ENCODE measurements around the gene TK2. TPM values are rescaled to one million over a fixed set of nuclear protein-coding genes. Genes with fewer than 3 reads are reported as not detected.
A peak's percentile ranks its signal among the peaks of the same experiment; 100 is the strongest.
"Not testable (repeated sequence)": the region's sequence is repeated elsewhere in the genome, so short reads cannot be mapped to it uniquely, and the experiment has no call there.

Gene TK2
- polyA plus RNA-seq, 3 donors = 32.3 to 37.6 (median 35.8) TPM

DNA sequence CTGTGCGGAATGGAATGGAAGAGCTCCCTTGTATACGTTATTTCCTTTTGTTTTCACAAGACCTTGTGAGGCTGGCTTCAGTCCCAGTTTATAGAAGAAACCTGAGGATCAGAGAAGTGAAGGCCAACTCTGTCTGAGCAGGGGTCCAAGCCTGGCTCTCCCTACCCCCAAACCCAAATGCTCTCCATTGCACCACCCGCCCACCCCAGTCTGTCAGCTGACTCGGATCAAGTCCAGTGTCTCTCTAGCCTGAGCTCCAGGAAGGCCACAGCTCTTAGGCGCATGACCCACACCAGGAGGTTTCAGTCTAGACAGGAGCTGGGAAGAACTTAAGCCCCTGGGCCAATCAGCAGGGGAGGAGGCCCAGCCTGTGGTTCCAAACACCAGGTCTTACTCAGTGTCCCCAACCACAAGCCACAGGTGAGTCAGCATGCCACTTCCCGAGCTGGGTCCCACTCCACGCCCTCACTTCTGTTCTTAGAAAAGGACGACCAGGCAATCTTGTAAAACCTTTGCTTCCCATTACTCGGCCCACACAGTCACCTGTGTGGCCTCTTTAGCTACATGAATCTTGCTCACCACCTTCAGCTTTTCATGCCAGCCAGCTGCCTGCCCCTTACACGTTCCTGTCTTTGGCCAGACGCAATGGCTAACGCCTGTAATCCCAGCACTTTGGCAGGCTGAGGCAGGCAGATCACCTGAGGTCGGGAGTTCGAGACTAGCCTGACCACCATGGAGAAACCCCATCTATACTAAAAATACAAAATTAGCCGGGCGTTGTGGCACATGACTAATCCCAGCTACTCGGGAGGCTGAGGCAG is 27.8 kb downstream of the TK2 start:
- no peak for DNase-seq (ENCODE audit: low read depth in 3 of 3, low spot score in 2 of 3)

DNA sequence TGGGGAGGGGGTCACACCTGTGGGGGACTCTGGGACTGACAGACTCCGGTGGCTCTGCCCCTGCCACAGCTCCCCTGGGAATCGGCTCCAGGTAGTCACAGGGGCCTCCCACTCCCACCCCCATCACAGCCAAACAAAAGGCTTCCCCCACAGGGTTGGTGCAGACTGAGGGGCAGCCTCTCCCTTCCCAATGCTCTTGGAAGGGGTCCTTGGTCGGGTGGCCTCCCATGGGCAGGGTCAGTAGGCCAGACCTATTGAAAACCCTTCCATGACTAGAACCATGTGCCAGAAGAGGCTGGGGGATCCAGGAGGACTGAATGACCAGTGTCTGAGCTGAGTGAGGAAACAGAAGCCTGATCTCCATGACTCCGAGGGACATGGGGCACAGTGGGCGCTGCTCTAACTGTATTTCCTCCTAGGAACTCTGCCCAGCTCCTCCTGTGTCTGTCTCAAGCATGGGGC is 28.6 kb downstream of the TK2 start:
- no peak for DNase-seq (ENCODE audit: low read depth in 3 of 3, low spot score in 2 of 3)

DNA sequence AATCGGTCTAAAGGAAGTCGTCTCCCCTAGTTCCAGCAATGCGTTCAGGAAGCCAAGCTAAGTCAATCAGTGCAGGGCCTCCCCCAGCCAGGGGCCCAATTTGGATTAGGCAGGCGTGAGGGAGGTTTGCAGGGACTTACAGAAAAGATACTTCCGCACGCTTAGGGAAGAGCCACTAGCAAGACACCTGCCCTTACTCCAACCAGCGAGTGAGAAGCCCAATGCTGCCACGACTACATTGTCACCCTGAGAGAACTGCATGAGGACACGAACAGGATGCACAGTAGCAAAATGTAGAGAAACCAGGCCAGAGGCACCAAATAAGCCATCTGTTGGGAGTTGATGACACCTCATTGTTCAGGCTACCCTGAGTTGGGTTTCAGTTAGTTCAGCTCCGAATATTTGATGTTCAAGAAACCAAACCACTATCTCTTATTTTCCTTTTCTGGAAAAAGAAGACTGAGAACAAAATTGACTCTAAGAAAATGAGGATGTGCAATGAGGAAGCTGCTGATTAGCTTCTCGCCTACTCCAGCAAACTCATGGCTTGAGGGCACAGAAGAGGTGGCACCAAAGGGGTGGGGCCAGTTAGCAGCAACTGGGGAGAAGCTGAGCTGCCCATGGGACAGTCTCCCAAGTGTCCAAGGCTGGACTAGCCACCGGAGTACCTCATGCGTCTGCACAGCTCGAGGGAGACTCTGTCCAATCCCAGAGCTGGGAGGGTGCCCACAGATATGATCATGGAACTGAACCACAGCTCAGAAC is 29.3 kb downstream of the TK2 start:
- DNase-seq (ENCODE audit: low read depth in 3 of 3, low spot score in 2 of 3) = no peak

DNA sequence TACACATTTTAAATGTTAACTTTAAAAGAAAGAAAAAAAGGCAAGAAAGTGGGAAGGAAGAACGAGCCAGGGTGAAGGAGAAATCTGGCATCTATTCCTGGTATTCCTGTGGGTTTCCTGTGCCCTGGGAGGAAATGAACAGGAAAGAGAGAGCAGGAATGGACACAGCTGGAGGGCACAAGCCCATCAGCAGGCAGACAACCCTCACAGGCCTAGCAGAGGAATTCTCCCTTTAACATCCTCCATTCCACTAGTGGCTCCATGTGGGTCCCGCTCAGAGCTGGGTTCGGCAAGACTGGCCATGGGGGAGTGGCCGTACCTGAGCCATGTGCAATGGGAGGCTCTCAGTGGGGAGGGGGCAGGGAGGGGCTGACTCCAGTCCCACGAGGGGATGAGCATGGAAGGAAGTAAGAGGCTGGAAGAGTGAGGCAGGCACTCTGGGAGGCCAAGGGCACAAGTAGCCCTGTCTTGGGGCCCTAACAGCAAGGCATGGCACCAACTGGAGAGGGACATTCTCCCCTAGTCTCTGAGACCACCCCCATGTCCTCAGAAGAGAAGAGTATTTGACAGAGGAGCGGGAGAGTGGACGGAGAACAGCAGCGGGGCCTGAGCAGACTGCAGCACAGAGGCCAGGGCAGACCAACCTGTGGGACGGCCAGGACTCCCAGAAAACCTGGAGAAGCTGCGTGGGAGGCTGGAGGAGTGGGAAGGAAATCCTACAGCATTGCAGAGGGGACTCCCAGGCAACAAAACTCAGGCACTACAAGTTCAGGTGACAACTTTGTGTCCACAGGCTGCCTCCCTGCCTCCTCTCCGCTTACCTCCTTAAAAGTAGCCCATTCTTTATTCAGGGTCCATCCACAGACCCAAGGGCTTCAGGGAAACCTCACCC is 30.2 kb downstream of the TK2 start:
- no peak for DNase-seq (ENCODE audit: low read depth in 3 of 3, low spot score in 2 of 3)

- no peak for DNase-seq (ENCODE audit: low read depth in 3 of 3, low spot score in 2 of 3)
These were observed 32.2 kb downstream of the TK2 start for GRCh38 chr16:66517586-66518263.

- peak; percentile 41 to 61 (median 61) for DNase-seq (ENCODE audit: low read depth in 3 of 3, low spot score in 2 of 3)
These were observed 32.9 kb downstream of the TK2 start for GRCh38 chr16:66516808-66517585.

DNA sequence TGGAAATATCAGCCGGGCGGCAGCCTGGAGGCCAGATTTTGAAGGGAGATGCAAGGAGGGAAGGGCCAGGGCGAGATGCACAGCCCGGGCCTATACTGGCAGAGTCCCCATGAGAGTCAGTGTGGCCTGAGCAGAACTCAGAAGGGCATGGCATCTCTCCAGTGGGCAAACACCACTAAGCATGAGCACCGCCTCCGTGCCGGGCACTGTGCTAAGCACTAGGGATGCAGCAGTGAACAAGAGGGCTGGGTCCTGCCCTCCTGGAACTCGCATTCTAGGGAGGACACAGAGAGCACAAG is 33.5 kb downstream of the TK2 start:
- no peak for DNase-seq (ENCODE audit: low read depth in 3 of 3, low spot score in 2 of 3)

DNA sequence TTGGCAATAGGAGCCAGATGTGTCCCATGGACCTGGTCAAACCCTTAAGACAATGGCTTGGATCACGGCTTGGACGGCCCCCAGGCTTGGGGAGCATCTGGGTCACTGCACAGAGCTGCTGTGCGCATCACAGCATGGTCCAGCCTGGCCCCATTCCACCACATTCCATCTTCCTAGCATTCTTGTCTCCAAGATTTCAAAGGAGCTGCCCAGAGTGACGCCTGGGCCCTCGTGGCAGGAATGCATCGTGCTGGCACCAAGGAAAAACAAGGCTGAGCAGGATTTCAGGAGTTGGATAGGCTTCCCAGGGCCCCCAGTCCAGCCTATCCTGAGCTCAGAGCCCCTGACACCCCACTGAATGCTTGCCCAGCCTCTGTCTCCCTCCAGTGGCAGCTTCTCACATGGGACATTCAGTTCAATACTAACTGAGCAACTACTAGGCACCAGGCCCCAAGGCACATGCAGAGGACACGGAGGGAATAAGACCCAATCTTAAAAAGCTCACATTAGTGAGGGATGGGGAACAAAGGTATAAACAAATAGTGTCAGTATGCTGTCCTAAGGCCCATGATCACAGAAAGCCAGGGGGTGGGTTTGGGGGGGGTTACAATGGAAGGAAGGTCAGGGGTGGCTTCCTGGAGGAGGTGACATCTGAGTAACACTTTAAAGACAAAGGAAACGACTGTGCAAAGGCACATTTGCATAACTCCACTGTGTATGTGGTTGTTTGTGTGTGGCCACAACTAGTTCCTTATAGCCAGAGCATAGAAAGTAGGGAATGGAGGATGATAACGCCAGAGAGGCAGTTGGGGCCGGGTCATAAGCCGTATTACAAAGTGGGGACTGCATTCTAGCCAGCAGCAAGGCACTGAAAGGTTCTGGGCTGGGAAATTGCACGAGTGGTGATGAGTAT is 34.1 kb downstream of the TK2 start:
- no peak for DNase-seq (ENCODE audit: low read depth in 3 of 3, low spot score in 2 of 3)

GRCh38 chr16:66514980-66515595 is 34.8 kb downstream of the TK2 start:
- not testable (repeated sequence) for DNase-seq (ENCODE audit: low read depth in 3 of 3, low spot score in 2 of 3)

- not testable (repeated sequence) for DNase-seq (ENCODE audit: low read depth in 3 of 3, low spot score in 2 of 3)
These were observed 35.5 kb downstream of the TK2 start for GRCh38 chr16:66514391-66514790.

DNA sequence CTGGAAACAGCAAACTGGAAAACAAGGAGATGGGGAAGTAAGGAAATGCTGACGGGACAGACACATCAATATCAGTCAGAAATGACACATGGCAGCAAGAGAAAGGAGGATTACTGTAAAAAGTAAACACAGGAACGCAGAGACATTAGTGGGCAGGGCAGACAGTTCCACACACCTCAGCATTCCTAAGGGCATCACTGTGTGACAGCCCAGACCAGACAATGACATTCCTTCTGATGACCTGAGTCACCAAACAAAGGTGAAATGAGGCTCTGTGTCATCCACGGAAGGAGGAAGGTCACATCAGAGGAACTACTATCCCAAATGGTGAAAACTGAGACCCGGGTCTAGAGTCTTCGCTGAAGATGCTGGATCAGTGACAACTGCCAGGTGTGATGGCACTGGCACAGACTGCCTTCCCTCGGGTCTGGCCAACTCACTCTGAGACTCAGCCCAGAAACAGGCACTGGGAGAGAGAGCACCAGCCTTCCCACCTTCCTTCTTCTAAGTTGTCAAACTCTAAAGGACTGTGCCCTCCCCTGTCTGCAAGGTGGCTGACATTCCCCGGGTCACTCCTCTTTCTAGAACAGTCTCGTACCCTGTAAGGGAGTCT is 36.7 kb downstream of the TK2 start:
- DNase-seq (ENCODE audit: low read depth in 3 of 3, low spot score in 2 of 3) = no peak

- no peak for DNase-seq (ENCODE audit: low read depth in 3 of 3, low spot score in 2 of 3)
These were observed 37.4 kb downstream of the TK2 start for GRCh38 chr16:66512272-66513110.

GRCh38 chr16:66511602-66512271 is 38.2 kb downstream of the TK2 start:
- DNase-seq (ENCODE audit: low read depth in 3 of 3, low spot score in 2 of 3) = no peak

GRCh38 chr16:66510711-66511601 is 39.0 kb downstream of the TK2 start:
- no peak for DNase-seq (ENCODE audit: low read depth in 3 of 3, low spot score in 2 of 3)

- DNase-seq (ENCODE audit: low read depth in 3 of 3, low spot score in 2 of 3) = no peak
These were observed 39.6 kb downstream of the TK2 start for GRCh38 chr16:66510298-66510697.
